Adrenal gland (tissue), 12 donors: ENCODE data around the gene RAB9B. TPM values are rescaled to one million over a fixed set of nuclear protein-coding genes. Genes with fewer than 3 reads are reported as not detected.

Source experiments
- DNase-seq, 7 donors: peaks; one replicate each; pipeline ENCODE4 v3.0.0-alpha.2; 2019 to 2020
- H3K27ac ChIP-seq, 5 donors: fragments of 200-600 bp; sonication (generic) in 4 of 5; 1 replicate in 3 of 5; 2 replicates in 2 of 5; pipeline versions ENCODE4 v1.5.1 to v1.8.0; 2016 to 2020; ENCODE audit warnings: mild to moderate bottlenecking in 1 of 5
- H3K27me3 ChIP-seq: fragments of 200-600 bp; 2 replicates; pipeline ENCODE4 v1.8.0; 2021
- H3K36me3 ChIP-seq, 2 donors: fragments of 200-600 bp; replicated peaks in 1 of 2; 1 replicate in 1 of 2; 2 replicates in 1 of 2; pipeline versions ENCODE4 v1.5.1 to v1.8.0; 2018 to 2022
- H3K4me1 ChIP-seq, 2 donors: fragments of 200-600 bp; replicated peaks in 1 of 2; 1 replicate in 1 of 2; 2 replicates in 1 of 2; pipeline versions ENCODE4 v1.5.1 to v1.8.0; 2018 to 2021
- H3K4me3 ChIP-seq, 4 donors: fragments of 200-600 bp; sonication (generic) in 3 of 4; one replicate each; pipeline ENCODE4 v1.5.1; 2016 to 2018
- H3K9me3 ChIP-seq, 3 donors: fragments of 200-600 bp; sonication (generic) in 1 of 3; replicated peaks in 1 of 3; 1 replicate in 2 of 3; 2 replicates in 1 of 3; pipeline versions ENCODE4 v1.5.1 to v1.8.0; 2016 to 2021
- POLR2A ChIP-seq, 2 donors: fragments of 450-650 bp; IDR thresholded peaks; one replicate each; pipeline ENCODE4 v1.6.1; 2017; ENCODE audit warnings: antibody characterized with exemption in 2 of 2, mild to moderate bottlenecking in 2 of 2, moderate library complexity in 1 of 2
- WGBS, 4 donors: extraction: QIAGEN DNeasy Blood & Tissue Kit in 2 of 4; methylation state at CpG; one replicate each; pipeline versions ENCODE4 v1.1.5 to v1.1.7; 2013 to 2017; 5-methylcytosine and 5-hydroxymethylcytosine counted together
- intact Hi-C, 2 donors: fragments of 100-400 bp; cut with DNase I; formaldehyde crosslinking; loops; one replicate each; pipeline versions ENCODE4 v1.14.1 to v1.15.0; 2022 to 2023
- polyA plus RNA-seq, 3 donors: library from polyadenylated mRNA; stranded (reverse); fragments of 200-250 nt in 2 of 3; fragments of 350-450 nt in 1 of 3; fragmentation: Illumina TruSeq in 1 of 3; extraction: RNeasy Lipid Tissue Mini Kit (QIAGEN cat#74804) in 1 of 3; gene quantifications; one replicate each; pipeline ENCODE4 v1.2.3, GENCODE V29; 2013 to 2014
- total RNA-seq, 9 donors: library from RNA; depleted of rRNA in 4 of 9; stranded (reverse); fragments of >200 nt in 4 of 9; fragments of 120-200 nt in 1 of 9; fragmentation: NEBNext Ultra II Directional in 1 of 9; extraction: Animal tissue kit (Norgen Biotek cat#: 25700) in 1 of 9; gene quantifications; one replicate each; pipeline versions ENCODE4 v1.1.0 to v1.2.4, GENCODE V29; 2013 to 2023
- TF ChIP-seq, protein P1 (sequence below), 6 experiments: fragments of 450-650 bp in 4 of 6; fragments of 200-600 bp in 2 of 6; sonication (generic) in 1 of 6; IDR thresholded peaks; 1 replicate in 5 of 6; 2 replicates in 1 of 6; pipeline versions ENCODE4 v1.5.1 to v1.8.0; 2016 to 2021; ENCODE audit warnings: antibody characterized with exemption in 6 of 6, mild to moderate bottlenecking in 2 of 6, moderate library complexity in 1 of 6
- donor health status: healthy with polysubstance abuse.
- donor health status: Bipolar disorder and iron deficiency.
- donor health status: DM: yes; HTN: yes; CAD: no.
- donor health status: DM: no; HTN: no; CAD: no.
- donor health status: DM: no; HTN: no; CAD: no.
- donor health status: DM: yes; HTN: yes; CAD: no.

RAB9B gene
- total and polyA plus RNA-seq, 12 donors: 0.09 to 6.3 (median 1.9) TPM

- H3K9me3 ChIP-seq: no peaks in the 10 kb centered on the region
- H3K27me3 ChIP-seq: peaks cover 16% of the 10 kb centered on the region
- no peak for TF ChIP-seq POLR2A (IDR thresholded peaks at IDR 0.05)
- TF ChIP-seq, protein P1, sequence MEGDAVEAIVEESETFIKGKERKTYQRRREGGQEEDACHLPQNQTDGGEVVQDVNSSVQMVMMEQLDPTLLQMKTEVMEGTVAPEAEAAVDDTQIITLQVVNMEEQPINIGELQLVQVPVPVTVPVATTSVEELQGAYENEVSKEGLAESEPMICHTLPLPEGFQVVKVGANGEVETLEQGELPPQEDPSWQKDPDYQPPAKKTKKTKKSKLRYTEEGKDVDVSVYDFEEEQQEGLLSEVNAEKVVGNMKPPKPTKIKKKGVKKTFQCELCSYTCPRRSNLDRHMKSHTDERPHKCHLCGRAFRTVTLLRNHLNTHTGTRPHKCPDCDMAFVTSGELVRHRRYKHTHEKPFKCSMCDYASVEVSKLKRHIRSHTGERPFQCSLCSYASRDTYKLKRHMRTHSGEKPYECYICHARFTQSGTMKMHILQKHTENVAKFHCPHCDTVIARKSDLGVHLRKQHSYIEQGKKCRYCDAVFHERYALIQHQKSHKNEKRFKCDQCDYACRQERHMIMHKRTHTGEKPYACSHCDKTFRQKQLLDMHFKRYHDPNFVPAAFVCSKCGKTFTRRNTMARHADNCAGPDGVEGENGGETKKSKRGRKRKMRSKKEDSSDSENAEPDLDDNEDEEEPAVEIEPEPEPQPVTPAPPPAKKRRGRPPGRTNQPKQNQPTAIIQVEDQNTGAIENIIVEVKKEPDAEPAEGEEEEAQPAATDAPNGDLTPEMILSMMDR (IDR thresholded peaks at IDR 0.05): no peak
- H3K4me1 ChIP-seq: no peaks in the 10 kb centered on the region
- no peaks in the 10 kb centered on the region for H3K36me3 ChIP-seq
- intact Hi-C loops: no loop called here
- no peak for DNase-seq
- WGBS, 4 donors: 61 to 77% (median 70%) methylated on average over 2 of the region's 2 CpGs
- H3K27ac ChIP-seq: no peak overlapping the region
- no peak overlapping the region for H3K4me3 ChIP-seq
Measured at GRCh38 chrX:103791826-103792485, 40.1 kb downstream of the RAB9B start.

DNA sequence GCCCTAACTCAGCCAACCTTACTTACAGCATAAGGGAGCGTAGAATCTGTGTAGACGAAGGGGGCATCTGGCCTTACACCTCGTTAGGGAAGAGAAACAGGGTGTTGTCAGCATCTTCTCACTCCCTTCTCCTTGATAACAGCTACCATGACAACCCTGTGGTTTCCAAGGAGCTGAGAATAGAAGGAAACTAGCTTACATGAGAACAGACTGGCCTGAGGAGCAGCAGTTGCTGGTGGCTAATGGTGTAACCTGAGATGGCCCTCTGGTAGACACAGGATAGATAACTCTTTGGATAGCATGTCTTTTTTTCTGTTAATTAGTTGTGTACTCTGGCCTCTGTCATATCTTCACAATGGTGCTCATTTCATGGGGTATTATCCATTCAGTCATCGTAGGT lies 40.8 kb downstream of the RAB9B start:
- no peak overlapping the region for H3K27ac ChIP-seq

DNA sequence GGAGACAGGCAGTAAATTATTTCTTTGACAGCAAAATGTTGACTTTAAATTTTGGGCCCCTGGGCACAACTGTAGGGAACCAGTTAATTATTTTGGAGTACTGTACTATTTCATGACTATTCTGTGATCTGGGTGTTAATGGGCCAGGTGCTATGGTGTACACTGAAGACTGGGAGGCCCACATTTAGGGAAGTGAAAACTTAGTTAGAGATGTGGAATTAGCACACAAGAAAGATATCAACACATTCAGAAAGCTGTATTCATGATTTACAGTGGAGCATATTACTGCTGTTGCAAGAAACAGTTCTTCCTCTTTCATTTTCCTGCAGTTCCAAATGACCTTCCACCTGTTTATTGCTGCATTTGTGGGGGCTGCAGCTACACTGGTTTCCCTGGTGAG lies 43.1 kb downstream of the RAB9B start:
- intact Hi-C loops: no loop called here
- peaks cover 7% of the 10 kb centered on the region for H3K27me3 ChIP-seq
- H3K27ac ChIP-seq: no peak overlapping the region
- TF ChIP-seq, protein P1 (IDR thresholded peaks at IDR 0.05): no peak
- TF ChIP-seq POLR2A (IDR thresholded peaks at IDR 0.05): no peak
- H3K36me3 ChIP-seq: no peaks in the 10 kb centered on the region
- no peak for DNase-seq
- H3K4me1 ChIP-seq: no peaks in the 10 kb centered on the region
- H3K9me3 ChIP-seq: no peaks in the 10 kb centered on the region
- no peak overlapping the region for H3K4me3 ChIP-seq

More for the DNA sequence above, 40.8 kb downstream of the RAB9B start:
- H3K27me3 ChIP-seq: peaks cover 17% of the 10 kb centered on the region
- no peak overlapping the region for H3K4me3 ChIP-seq
- intact Hi-C loops: no loop called here
- WGBS, 4 donors: 73 to 92% (median 77%) methylated on average over 4 of the region's 4 CpGs
- no peaks in the 10 kb centered on the region for H3K9me3 ChIP-seq
- TF ChIP-seq, protein P1 (IDR thresholded peaks at IDR 0.05): no peak
- TF ChIP-seq POLR2A (IDR thresholded peaks at IDR 0.05): no peak
- no peaks in the 10 kb centered on the region for H3K4me1 ChIP-seq
- H3K36me3 ChIP-seq: no peaks in the 10 kb centered on the region
- DNase-seq: no peak

DNA sequence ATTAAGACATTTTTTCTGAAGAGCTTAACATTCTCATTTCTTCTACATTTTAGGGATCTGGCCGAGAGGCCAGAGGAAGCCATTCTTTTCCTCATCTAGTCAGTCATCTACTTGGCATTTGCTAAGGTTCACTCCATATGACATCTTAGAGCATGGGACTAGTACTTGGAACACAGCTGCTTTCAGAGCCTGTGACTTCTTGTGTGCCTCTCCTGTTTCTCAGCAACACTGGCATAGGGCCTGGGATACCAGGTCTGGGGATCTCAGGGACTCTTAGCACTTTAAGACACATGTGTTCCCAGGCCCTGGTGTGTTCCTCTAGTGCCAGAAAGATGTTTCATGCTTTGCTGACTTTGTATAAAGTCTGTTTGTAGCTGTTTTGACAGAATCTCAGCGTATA lies 48.1 kb downstream of the RAB9B start:
- Histone ChIP-seq H3K27ac (no peak overlapping the region), H3K4me3 (no peak overlapping the region), H3K4me1 (no peaks in the 10 kb centered on the region), H3K9me3 (no peaks in the 10 kb centered on the region), H3K36me3 (no peaks in the 10 kb centered on the region), H3K27me3 (peaks cover 6% of the 10 kb centered on the region)
- WGBS, 4 donors: 78 to 96% (median 83%) methylated on average over 2 of the region's 2 CpGs
- no peak for DNase-seq
- intact Hi-C loops: no loop called here
- TF ChIP-seq, protein P1 (IDR thresholded peaks at IDR 0.05): no peak
- TF ChIP-seq POLR2A (IDR thresholded peaks at IDR 0.05): no peak
